SH-SY5Y (cell line): ENCODE results near the gene RALGDS.

Experiments
- GATA2 ChIP-seq: IDR thresholded peaks from 2 replicates; pipeline ENCODE4 v1.6.1; 2011; ENCODE audit warnings: mild to moderate bottlenecking, low read depth, low read length
- GATA3 ChIP-seq: IDR thresholded peaks from 2 replicates; pipeline ENCODE4 v1.6.1; 2011; ENCODE audit warnings: low read depth, mild to moderate bottlenecking, low read length, moderate library complexity

DNA sequence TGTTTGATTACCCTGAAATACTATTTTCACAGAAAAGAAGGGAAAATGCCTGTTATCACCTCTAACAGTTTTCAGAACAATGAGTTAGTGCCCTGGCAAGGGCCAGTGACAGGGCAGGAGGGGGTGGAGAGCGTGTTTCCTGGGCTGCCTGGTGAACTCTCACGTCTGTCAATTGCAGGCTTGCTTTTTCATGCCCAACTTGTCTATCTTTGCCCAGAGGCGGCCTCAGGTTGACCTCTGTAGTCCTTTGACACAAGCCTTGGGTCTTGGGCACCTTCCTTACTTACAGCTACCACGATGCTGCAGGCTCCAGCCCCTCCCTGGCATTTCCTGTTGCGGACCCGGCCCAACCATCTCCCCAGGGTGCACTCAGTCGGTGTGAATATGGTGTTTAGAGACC lies 61.4 kb downstream of the RALGDS start:
- TF ChIP-seq GATA2, result no peak
- no peak for TF ChIP-seq GATA3
